H9 (cell line): ENCODE data around the gene ERO1A. TPM values are rescaled to one million over a fixed set of nuclear protein-coding genes. Genes with fewer than 3 reads are reported as not detected.

Experiments
- DNase-seq: peaks from one replicate; pipeline ENCODE4 v3.0.0-alpha.2; 2017
- H2AFZ ChIP-seq: one replicate; pipeline ENCODE4 v1.6.1; 2013; ENCODE audit warnings: mild to moderate bottlenecking, low read length, control low read depth, moderate library complexity
- H2AK5ac ChIP-seq: 2 replicates; pipeline ENCODE4 v1.6.1; 2013; ENCODE audit warnings: low read length, control low read depth, mixed read lengths; ENCODE audit not compliant: insufficient read length
- H2BK120ac ChIP-seq: one replicate; pipeline ENCODE4 v1.6.1; 2013; ENCODE audit warnings: low read depth, mild to moderate bottlenecking, low read length, control low read depth, inconsistent platforms; ENCODE audit not compliant: poor library complexity, severe bottlenecking
- H2BK12ac ChIP-seq: 2 replicates; pipeline ENCODE4 v1.6.1; 2013; ENCODE audit warnings: low read length, control low read depth, mixed read lengths, low read depth; ENCODE audit not compliant: insufficient read length
- H2BK15ac ChIP-seq: 2 replicates; pipeline ENCODE4 v1.6.1; 2013; ENCODE audit warnings: low read depth, low read length, control low read depth
- H2BK20ac ChIP-seq: one replicate; pipeline ENCODE4 v1.6.1; 2013; ENCODE audit warnings: low read depth, mild to moderate bottlenecking, low read length, control low read depth, inconsistent platforms; ENCODE audit not compliant: poor library complexity, severe bottlenecking
- H2BK5ac ChIP-seq: 2 replicates; pipeline ENCODE4 v1.6.1; 2013; ENCODE audit warnings: low read length, control low read depth, mixed read lengths; ENCODE audit not compliant: insufficient read length
- H3K14ac ChIP-seq: 2 replicates; pipeline ENCODE4 v1.6.1; 2013; ENCODE audit warnings: low read length, control low read depth; ENCODE audit not compliant: insufficient read depth
- H3K18ac ChIP-seq: 2 replicates; pipeline ENCODE4 v1.6.1; 2013; ENCODE audit warnings: low read depth, mild to moderate bottlenecking, mixed read lengths, low read length, control low read depth; ENCODE audit not compliant: insufficient read length
- H3K23ac ChIP-seq: 2 replicates; pipeline ENCODE4 v1.6.1; 2013; ENCODE audit warnings: low read length, control low read depth, mixed read lengths, low read depth; ENCODE audit not compliant: insufficient read length
- H3K23me2 ChIP-seq: 2 replicates; pipeline ENCODE4 v1.6.1; 2013; ENCODE audit warnings: low read depth, mild to moderate bottlenecking, mixed read lengths, low read length, control low read depth; ENCODE audit not compliant: insufficient read length, poor library complexity, severe bottlenecking
- H3K27ac ChIP-seq: 2 replicates; pipeline ENCODE4 v1.5.1; 2013; ENCODE audit warnings: low read length, control low read depth, mixed read lengths, low read depth; ENCODE audit not compliant: insufficient read length
- H3K27me3 ChIP-seq: 2 replicates; pipeline ENCODE4 v1.6.1; 2013; ENCODE audit warnings: low read length, control low read depth, inconsistent platforms; ENCODE audit not compliant: insufficient read depth
- H3K4ac ChIP-seq: 2 replicates; pipeline ENCODE4 v1.6.1; 2013; ENCODE audit warnings: low read depth, mild to moderate bottlenecking, control low read depth, inconsistent platforms, low read length, moderate library complexity
- H3K4me1 ChIP-seq: 2 replicates; pipeline ENCODE4 v1.6.1; 2013; ENCODE audit warnings: low read length, control low read depth, inconsistent platforms; ENCODE audit not compliant: insufficient read depth
- H3K4me2 ChIP-seq: 2 replicates; pipeline ENCODE4 v1.6.1; 2013; ENCODE audit warnings: low read length, control low read depth, mixed read lengths; ENCODE audit not compliant: insufficient read length, insufficient read depth
- H3K56ac ChIP-seq: 2 replicates; pipeline ENCODE4 v1.6.1; 2013; ENCODE audit warnings: low read depth, mild to moderate bottlenecking, mixed read lengths, low read length, control low read depth; ENCODE audit not compliant: insufficient read length
- H3K79me1 ChIP-seq: 2 replicates; pipeline ENCODE4 v1.6.1; 2013; ENCODE audit warnings: low read depth, mild to moderate bottlenecking, moderate library complexity, low read length, control low read depth, inconsistent platforms; ENCODE audit not compliant: insufficient read depth, poor library complexity, severe bottlenecking
- H3K79me2 ChIP-seq: 2 replicates; pipeline ENCODE4 v1.6.1; 2013; ENCODE audit warnings: low read length, control low read depth, inconsistent platforms; ENCODE audit not compliant: insufficient read depth
- H3K9ac ChIP-seq: 2 replicates; pipeline ENCODE4 v1.6.1; 2013; ENCODE audit warnings: low read length, control low read depth, mixed read lengths; ENCODE audit not compliant: insufficient read length; ENCODE audit errors: extremely low read depth
- H3K9me3 ChIP-seq: one replicate; pipeline ENCODE4 v1.6.1; 2013; ENCODE audit warnings: low read depth, low read length, inconsistent platforms; ENCODE audit not compliant: control insufficient read depth
- H3T11ph ChIP-seq: one replicate; pipeline ENCODE4 v1.6.1; 2013; ENCODE audit warnings: mild to moderate bottlenecking, low read length, control low read depth, inconsistent platforms
- H4K20me1 ChIP-seq: one replicate; pipeline ENCODE4 v1.6.1; 2013; ENCODE audit not compliant: control insufficient read depth, insufficient read length, insufficient read depth
- H4K5ac ChIP-seq: 2 replicates; pipeline ENCODE4 v1.6.1; 2013; ENCODE audit warnings: low read depth, mild to moderate bottlenecking, mixed read lengths, low read length, control low read depth; ENCODE audit not compliant: insufficient read length
- H4K8ac ChIP-seq: replicated peaks from 2 replicates; pipeline ENCODE4 v1.6.1; 2013; ENCODE audit warnings: low read length, control low read depth, mixed read lengths, low read depth; ENCODE audit not compliant: insufficient read length
- H4K91ac ChIP-seq: 2 replicates; pipeline ENCODE4 v1.6.1; 2013; ENCODE audit warnings: low read depth, mild to moderate bottlenecking, moderate library complexity, mixed read lengths, low read length, control low read depth; ENCODE audit not compliant: insufficient read length
- H3K27ac Mint-ChIP-seq, 3 experiments: 2 replicates in 2 of 3; 3 replicates in 1 of 3; pipeline ENCODE4 v1.8.0; 2020 to 2021; ENCODE audit warnings: mixed read lengths in 3 of 3, mild to moderate bottlenecking in 1 of 3, moderate library complexity in 1 of 3
- H3K27me3 Mint-ChIP-seq: 2 replicates; pipeline ENCODE4 v1.8.0; 2021; ENCODE audit warnings: low read depth, mild to moderate bottlenecking, moderate library complexity, mixed read lengths
- H3K36me3 Mint-ChIP-seq, 3 experiments: 2 replicates in 2 of 3; 3 replicates in 1 of 3; pipeline ENCODE4 v1.8.0; 2020 to 2021; ENCODE audit warnings: low read depth in 3 of 3, mixed read lengths in 3 of 3; ENCODE audit not compliant: insufficient read depth in 1 of 3
- H3K4me1 Mint-ChIP-seq, 2 experiments: 2 replicates each; pipeline ENCODE4 v1.8.0; 2020; ENCODE audit warnings: mixed read lengths in 2 of 2
- H3K4me3 Mint-ChIP-seq, 2 experiments: 2 replicates in 1 of 2; 3 replicates in 1 of 2; pipeline ENCODE4 v1.8.0; 2020 to 2021; ENCODE audit warnings: mild to moderate bottlenecking in 2 of 2, mixed read lengths in 2 of 2, moderate library complexity in 1 of 2
- H3K9me3 Mint-ChIP-seq, 2 experiments: 2 replicates in 1 of 2; 3 replicates in 1 of 2; pipeline ENCODE4 v1.8.0; 2020; ENCODE audit warnings: mild to moderate bottlenecking in 2 of 2, mixed read lengths in 2 of 2, moderate library complexity in 1 of 2
- CTCF ChIP-seq: fragments of 200-600 bp; sonication (generic); conservative IDR thresholded peaks from 3 replicates; pipeline ENCODE4 v1.8.0; 2021; ENCODE audit warnings: antibody characterized with exemption, mild to moderate bottlenecking
- WGBS: extraction: QIAGEN DNeasy Blood & Tissue Kit; methylation state at CpG from one replicate; pipeline ENCODE4 v1.1.7; 2013; ENCODE audit warnings: missing lambda C conversion rate, low lambda C conversion rate, mixed read lengths; ENCODE audit not compliant: insufficient read length; ENCODE audit errors: extremely low coverage; 5-methylcytosine and 5-hydroxymethylcytosine counted together
- total RNA-seq: library from RNA; stranded (reverse); gene quantifications from 2 replicates; pipeline ENCODE4 v1.2.1, GENCODE V29; 2021

Gene ERO1A
- total RNA-seq, 1 experiment from 2014 or later: 37.1 TPM

GRCh38 chr14:52641745-52642144 is 53.6 kb downstream of the ERO1A start:
- H3K9me3 ChIP-seq: no peaks in the 10 kb centered on the region
- no peaks in the 10 kb centered on the region for H3K4me1 Mint-ChIP-seq

More at GRCh38 chr14:52641745-52642144, 53.6 kb downstream of the ERO1A start:
- H3K79me1 ChIP-seq: no peaks in the 10 kb centered on the region
- no peak overlapping the region for H3T11ph ChIP-seq
- no peak overlapping the region for H2BK12ac ChIP-seq
- Mint-ChIP-seq H3K9me3 (peaks cover 3% of the 10 kb centered on the region in 2 experiments; a peak in 4 of 5 replicates), H3K27ac (no peak overlapping the region), H3K27me3 (no peaks in the 10 kb centered on the region), H3K4me3 (no peak overlapping the region), H3K36me3 (peaks cover 20 to 30% (median 26%) of the 10 kb centered on the region in 3 experiments)
- H3K27ac ChIP-seq: no peak overlapping the region
- H3K23ac ChIP-seq: no peak overlapping the region
- no peak overlapping the region for H2BK5ac ChIP-seq
- no peak overlapping the region for H3K4ac ChIP-seq
- no peak overlapping the region for H3K9ac ChIP-seq
- no peak overlapping the region for H4K91ac ChIP-seq
- no peak for DNase-seq
- no peaks in the 10 kb centered on the region for H3K23me2 ChIP-seq
- TF ChIP-seq CTCF: no peak
- no peak overlapping the region for H2BK15ac ChIP-seq
- H3K4me2 ChIP-seq: no peak overlapping the region
- no peaks in the 10 kb centered on the region for H3K4me1 ChIP-seq
- H4K5ac ChIP-seq: no peak overlapping the region
- no peak overlapping the region for H2AFZ ChIP-seq
- H2AK5ac ChIP-seq: no peak overlapping the region
- no peak overlapping the region for H2BK20ac ChIP-seq
- H3K56ac ChIP-seq: no peak overlapping the region
- WGBS: no CpG with 5 or more reads among the region's 1 CpG
- no peak overlapping the region for H2BK120ac ChIP-seq
- no peaks in the 10 kb centered on the region for H3K79me2 ChIP-seq
- H4K8ac ChIP-seq: no peak overlapping the region
- no peaks in the 10 kb centered on the region for H4K20me1 ChIP-seq
- H3K14ac ChIP-seq: no peak overlapping the region
- no peak overlapping the region for H3K18ac ChIP-seq
- no peaks in the 10 kb centered on the region for H3K27me3 ChIP-seq
